K562 (cell line): ENCODE data around the gene FEN1. TPM values are rescaled to one million over a fixed set of nuclear protein-coding genes. Genes with fewer than 3 reads are reported as not detected.
A peak's percentile ranks its signal among the peaks of the same experiment; 100 is the strongest.

Experiments used
- ATAC-seq: fragments of 200-7000 bp; cut with Tn5 transposase; 3 replicates; pipeline ENCODE4 v1.9.1; 2020; ENCODE audit warnings: moderate library complexity
- BruUV-seq: library from RNA; stranded (reverse); fragments of 400-500 nt; replicated peaks from 2 replicates; lab custom pipeline; 2021; lab: Mats Ljungman, UMichigan
- CTCF ChIA-PET: fragments of 300-600 bp; formaldehyde crosslinking; extraction: SDS; loops from one replicate; lab custom pipeline; 2021; ENCODE audit warnings: low intra/inter-chr PET ratio; lab: Yijun Ruan, JAX
- POLR2A ChIA-PET: fragments of 300-600, 350-650 bp; sonication (Branson Sonifier 250); formaldehyde crosslinking; extraction: SDS; loops from one replicate; lab custom pipeline; 2021; ENCODE audit warnings: antibody characterized with exemption, inconsistent platforms; lab: Yijun Ruan, JAX
- DNase-seq, 4 experiments: peaks; one replicate each; pipeline versions ENCODE4 v3.0.0 to v3.0.0-alpha.2; 2011 to 2018; ENCODE audit warnings: low spot score in 3 of 4, mixed read lengths in 3 of 4; ENCODE audit errors: extremely low read depth in 1 of 4
- FAIRE-seq: peaks from 2 replicates; lab custom pipeline; 2011; peaks lifted over from hg19 to GRCh38; lab: Jason Lieb, UNC
- H2AFZ ChIP-seq: 2 replicates; pipeline ENCODE4 v1.6.0; 2011; ENCODE audit warnings: low read depth, low read length, control low read depth, inconsistent platforms
- H3K27ac ChIP-seq: fragments of 200-600 bp; 3 replicates; pipeline ENCODE4 v1.8.0; 2011; ENCODE audit warnings: low read depth, mild to moderate bottlenecking, control low read depth, inconsistent platforms, low read length, moderate library complexity, mixed read lengths; ENCODE audit errors: extremely low read depth
- H3K27me3 ChIP-seq, 2 experiments: fragments of 300-600 bp in 1 of 2; 2 replicates in 1 of 2; 3 replicates in 1 of 2; pipeline versions ENCODE4 v1.6.0 to v1.8.0; 2011; ENCODE audit warnings: inconsistent platforms in 2 of 2, low read length in 2 of 2, mild to moderate bottlenecking in 1 of 2, mixed read lengths in 1 of 2, moderate library complexity in 1 of 2; ENCODE audit not compliant: control insufficient read depth in 2 of 2, insufficient read depth in 2 of 2
- H3K36me3 ChIP-seq: fragments of 300-600 bp; 3 replicates; pipeline ENCODE4 v1.8.0; 2011; ENCODE audit warnings: mild to moderate bottlenecking, low read length, inconsistent platforms; ENCODE audit not compliant: control insufficient read depth, insufficient read depth
- H3K4me1 ChIP-seq, 2 experiments: fragments of 200-600 bp in 1 of 2; replicated peaks in 1 of 2; 2 replicates in 1 of 2; 3 replicates in 1 of 2; pipeline versions ENCODE4 v1.5.1 to v1.8.0; 2011; ENCODE audit warnings: inconsistent platforms in 2 of 2, low read length in 2 of 2, mild to moderate bottlenecking in 1 of 2, mixed read lengths in 1 of 2, moderate library complexity in 1 of 2; ENCODE audit not compliant: control insufficient read depth in 2 of 2, insufficient read depth in 2 of 2
- H3K4me2 ChIP-seq: 2 replicates; pipeline ENCODE4 v1.6.1; 2011; ENCODE audit warnings: low read length, control low read depth, inconsistent platforms, mixed read lengths; ENCODE audit not compliant: insufficient read depth
- H3K4me3 ChIP-seq: fragments of 200-600 bp; sonication (generic), shearing (Covaris generic); 2 replicates; pipeline ENCODE4 v1.5.1; 2016; ENCODE audit warnings: control low read depth, inconsistent platforms
- H3K79me2 ChIP-seq: fragments of 200-600 bp; 3 replicates; pipeline ENCODE4 v1.8.0; 2011; ENCODE audit warnings: low read length, inconsistent platforms; ENCODE audit not compliant: control insufficient read depth, insufficient read depth
- H3K9ac ChIP-seq, 2 experiments: 2 replicates each; pipeline versions ENCODE4 v1.6.0 to v1.6.1; 2011; ENCODE audit warnings: low read depth in 2 of 2, low read length in 2 of 2, control low read depth in 1 of 2, inconsistent platforms in 1 of 2, mild to moderate bottlenecking in 1 of 2, mixed read lengths in 1 of 2; ENCODE audit not compliant: insufficient read depth in 1 of 2
- H3K9me1 ChIP-seq: one replicate; pipeline ENCODE4 v1.6.0; 2011; ENCODE audit warnings: inconsistent platforms, mild to moderate bottlenecking, low read length, moderate library complexity; ENCODE audit not compliant: control insufficient read depth, insufficient read depth
- H3K9me3 ChIP-seq: replicated peaks from 2 replicates; pipeline ENCODE4 v1.5.1; 2011; ENCODE audit warnings: low read depth, low read length, inconsistent platforms; ENCODE audit not compliant: control insufficient read depth, insufficient read depth
- H4K20me1 ChIP-seq: replicated peaks from 2 replicates; pipeline ENCODE4 v1.6.1; 2011; ENCODE audit warnings: low read length, inconsistent platforms, mixed read lengths; ENCODE audit not compliant: control insufficient read depth, insufficient read depth
- DMBX1 ChIP-seq: fragments of 250-450 bp; sonication (Bioruptor Pico); IDR thresholded peaks from 2 replicates; pipeline ENCODE4 v1.8.0; 2022; ENCODE audit warnings: inconsistent platforms, mild to moderate bottlenecking, moderate library complexity, borderline replicate concordance
- E2F3 ChIP-seq: fragments of 250-450 bp; sonication (Bioruptor Pico); IDR thresholded peaks from 2 replicates; pipeline ENCODE4 v1.4.0; 2020; ENCODE audit warnings: mild to moderate bottlenecking
- GABPB1 ChIP-seq: sonication (generic); formaldehyde crosslinking; IDR thresholded peaks from 2 replicates; pipeline ENCODE4 v1.8.0; 2022; ENCODE audit warnings: mild to moderate bottlenecking, missing genetic modification reagents
- HDAC6 ChIP-seq: IDR thresholded peaks from 2 replicates; pipeline ENCODE4 v1.6.1; 2012; ENCODE audit warnings: low read depth, mild to moderate bottlenecking, control low read depth, inconsistent platforms, low read length, moderate library complexity
- ID3 ChIP-seq, 2 experiments: fragments of 250-450 bp in 1 of 2; fragments of 450-650 bp in 1 of 2; sonication (Bioruptor Pico) in 1 of 2; IDR thresholded peaks; 2 replicates each; pipeline versions ENCODE4 v1.6.1 to v1.8.0; 2016 to 2021; ENCODE audit warnings: mild to moderate bottlenecking in 2 of 2, moderate library complexity in 2 of 2, missing compliant biosample characterization in 1 of 2, missing genetic modification characterization in 1 of 2
- MXI1 ChIP-seq: IDR thresholded peaks from 2 replicates; pipeline ENCODE4 v1.6.1; 2011; ENCODE audit warnings: low read depth, mild to moderate bottlenecking, improper control_type of control experiment, low read length
- NR4A1 ChIP-seq, 2 experiments: fragments of 250-450 bp in 1 of 2; fragments of 450-650 bp in 1 of 2; sonication (Bioruptor Pico) in 1 of 2; IDR thresholded peaks; 2 replicates each; pipeline versions ENCODE4 v1.4.0 to v1.6.1; 2016 to 2020; ENCODE audit warnings: mild to moderate bottlenecking in 2 of 2, missing compliant biosample characterization in 1 of 2, missing genetic modification characterization in 1 of 2, moderate library complexity in 1 of 2
- ZNF121 ChIP-seq: sonication (generic); formaldehyde crosslinking; conservative IDR thresholded peaks from 2 replicates; pipeline ENCODE4 v1.8.0; 2022; ENCODE audit warnings: missing genetic modification reagents
- ZNF212 ChIP-seq: fragments of 450-650 bp; formaldehyde crosslinking; IDR thresholded peaks from 2 replicates; pipeline ENCODE4 v1.4.0; 2020; ENCODE audit warnings: mild to moderate bottlenecking
- ZNF436 ChIP-seq: fragments of 250-450, 450-650 bp; sonication (Bioruptor Pico); formaldehyde crosslinking; IDR thresholded peaks from 2 replicates; pipeline ENCODE4 v1.7.0; 2020; ENCODE audit warnings: mild to moderate bottlenecking
- WGBS: fragments of 100-300 bp; shearing (Covaris generic); methylation state at CpG from one replicate; pipeline ENCODE4 v1.1.6; 2016; ENCODE audit warnings: low coverage, mixed read lengths; ENCODE audit not compliant: insufficient coverage; ENCODE audit errors: missing lambda C conversion rate; 5-methylcytosine and 5-hydroxymethylcytosine counted together
- in situ Hi-C: fragments of 300-500 bp; cut with MboI; formaldehyde crosslinking; loops from 4 replicates; pipeline ENCODE4 v1.15.0; 2018; ENCODE audit warnings: inconsistent platforms, mixed read lengths
- intact Hi-C: fragments of 100-400 bp; cut with micrococcal nuclease; formaldehyde crosslinking; loops from 2 replicates; pipeline ENCODE4 v1.14.2; 2022
- polyA plus RNA-seq, 8 experiments: library from polyadenylated mRNA; depleted of rRNA in 4 of 8; stranded (reverse) in 5 of 8; unstranded in 3 of 8; fragments of >200 nt; fragmentation: Nextera tagmentation in 2 of 8; fragmentation: Illumina TruSeq in 1 of 8; extraction: Ambion mirVana in 2 of 8; extraction: Trizol in 1 of 8; gene quantifications; 2 replicates each; pipeline versions ENCODE4 v1.2.1 to v1.2.3, GENCODE V29; 2011 to 2014; ENCODE audit warnings: inconsistent platforms in 1 of 8, missing spikeins in 1 of 8
- total RNA-seq, 7 experiments: library from RNA; depleted of rRNA in 6 of 7; stranded (reverse); fragments of >200 nt in 6 of 7; fragmentation: Illumina TruSeq in 2 of 7; extraction: Trizol in 2 of 7; gene quantifications; 2 replicates each; pipeline versions ENCODE4 v1.2.1 to v1.2.3, GENCODE V29; 2011 to 2021; ENCODE audit warnings: low replicate concordance in 1 of 7
- TF ChIP-seq, protein P1 (sequence below): sonication (generic); formaldehyde crosslinking; IDR thresholded peaks from 2 replicates; pipeline ENCODE4 v1.8.0; 2022; ENCODE audit warnings: missing genetic modification reagents, mild to moderate bottlenecking, moderate library complexity, borderline replicate concordance
- TF ChIP-seq, protein P2 (sequence below): IDR thresholded peaks from 2 replicates; pipeline ENCODE4 v1.6.1; 2011; ENCODE audit not compliant: insufficient read length; ENCODE audit errors: extremely low read depth

Gene FEN1
- total and polyA plus RNA-seq, 9 of the 15 experiments (the other 6 are each of a cell fraction or from before 2014, with no cell fraction given), result 58.1 to 156 (median 137) TPM

DNA sequence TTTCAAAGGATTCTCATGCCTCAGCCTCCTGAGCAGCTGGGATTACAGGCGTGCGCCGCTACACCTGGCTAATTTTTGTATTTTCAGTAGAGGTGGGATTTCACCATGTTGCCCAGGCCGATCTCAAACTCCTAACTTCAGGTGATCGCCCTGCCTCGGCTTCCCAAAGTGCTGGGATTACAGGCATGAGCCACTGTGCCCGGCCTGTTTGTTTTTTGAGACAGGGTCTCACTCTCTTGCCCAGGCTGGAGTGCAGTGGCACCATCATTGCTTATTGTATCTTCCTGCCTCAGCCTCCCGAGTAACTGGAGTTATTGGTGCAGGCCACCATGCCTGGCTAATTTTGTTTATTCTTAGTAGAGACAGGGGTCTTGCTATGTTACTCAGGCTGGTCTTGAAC is 43.5 kb downstream of the FEN1 start:
- Histone ChIP-seq H3K36me3 (peaks cover 16% of the 10 kb centered on the region), H3K4me3 (no peak overlapping the region), H3K4me2 (peak overlapping the region; percentile 59; the same call in 1 of the 2 replicates), H3K4me1 (peaks cover 62 to 72% of the 10 kb centered on the region in 2 experiments), H4K20me1 (no peaks in the 10 kb centered on the region), H3K27me3 (no peaks in the 10 kb centered on the region), H3K9ac (peak overlapping the region; percentile 53 to 86; a peak in 3 of 4 replicates), H3K79me2 (peaks cover 36% of the 10 kb centered on the region; the same call in 2 of the 3 replicates), H2AFZ (no peak overlapping the region), H3K9me1 (peaks cover 15% of the 10 kb centered on the region), H3K27ac (peak overlapping the region; percentile 100), H3K9me3 (no peaks in the 10 kb centered on the region)
- no peak for FAIRE-seq
- WGBS, result 84% methylated on average over 8 of the region's 8 CpGs
- ATAC-seq, result no peak
- no TSS peak for BruUV-seq
- ChIA-PET CTCF (no interaction called here), POLR2A (interaction anchor here (0.8 to 0.9 kb wide), 3 partner anchors 13 to 131 kb away, joined by 3 read pairs; no protein-coding TSS in a partner anchor)
- 0 out of 2 replicates have a peak, but pooled peaks have one; percentile 14 for TF ChIP-seq E2F3
- 0 out of 2 replicates have a peak, but pooled peaks have one; percentile 15 for TF ChIP-seq ZNF212 (CRISPR knock-in tag)
- TF ChIP-seq ZNF436 (CRISPR knock-in tag), result no peak
- TF ChIP-seq ID3 (CRISPR knock-in tag; IDR thresholded peaks at IDR 0.05), result no peak
- 0 out of 2 replicates have a peak, but pooled peaks have one; percentile 35 for TF ChIP-seq ID3 (tag; IDR thresholded peaks at IDR 0.05)
- 0 out of 2 replicates have a peak, but pooled peaks have one; percentile 9 for TF ChIP-seq DMBX1 (CRISPR knock-in tag)
- TF ChIP-seq, protein P1, sequence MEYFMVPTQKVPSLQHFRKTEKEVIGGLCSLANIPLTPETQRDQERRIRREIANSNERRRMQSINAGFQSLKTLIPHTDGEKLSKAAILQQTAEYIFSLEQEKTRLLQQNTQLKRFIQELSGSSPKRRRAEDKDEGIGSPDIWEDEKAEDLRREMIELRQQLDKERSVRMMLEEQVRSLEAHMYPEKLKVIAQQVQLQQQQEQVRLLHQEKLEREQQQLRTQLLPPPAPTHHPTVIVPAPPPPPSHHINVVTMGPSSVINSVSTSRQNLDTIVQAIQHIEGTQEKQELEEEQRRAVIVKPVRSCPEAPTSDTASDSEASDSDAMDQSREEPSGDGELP (CRISPR knock-in tag), result peak; percentile 26; the same call in 1 of the 2 replicates
- no peak for TF ChIP-seq NR4A1 (CRISPR knock-in tag; IDR thresholded peaks at IDR 0.05)
- peak; percentile 14; the same call in 1 of the 2 replicates for TF ChIP-seq NR4A1 (tag; IDR thresholded peaks at IDR 0.05)
- TF ChIP-seq MXI1, result no peak
- TF ChIP-seq, protein P2, sequence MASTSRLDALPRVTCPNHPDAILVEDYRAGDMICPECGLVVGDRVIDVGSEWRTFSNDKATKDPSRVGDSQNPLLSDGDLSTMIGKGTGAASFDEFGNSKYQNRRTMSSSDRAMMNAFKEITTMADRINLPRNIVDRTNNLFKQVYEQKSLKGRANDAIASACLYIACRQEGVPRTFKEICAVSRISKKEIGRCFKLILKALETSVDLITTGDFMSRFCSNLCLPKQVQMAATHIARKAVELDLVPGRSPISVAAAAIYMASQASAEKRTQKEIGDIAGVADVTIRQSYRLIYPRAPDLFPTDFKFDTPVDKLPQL, result no peak
- 0 out of 2 replicates have a peak, but pooled peaks have one; percentile 9 for TF ChIP-seq ZNF121 (CRISPR knock-in tag)
- no peak for TF ChIP-seq HDAC6
- TF ChIP-seq GABPB1, result no peak
- no peak for DNase-seq
- intact Hi-C loops, result no loop called here
- in situ Hi-C loops, result no loop called here
